ENCODE data around the gene SCAMP5.

The SCAMP5 gene

GRCh38 chr15:75048394-75048793, 53.0 kb downstream of the SCAMP5 start:
- no peak for DNase-seq (ENCODE audit: low spot score)

DNA sequence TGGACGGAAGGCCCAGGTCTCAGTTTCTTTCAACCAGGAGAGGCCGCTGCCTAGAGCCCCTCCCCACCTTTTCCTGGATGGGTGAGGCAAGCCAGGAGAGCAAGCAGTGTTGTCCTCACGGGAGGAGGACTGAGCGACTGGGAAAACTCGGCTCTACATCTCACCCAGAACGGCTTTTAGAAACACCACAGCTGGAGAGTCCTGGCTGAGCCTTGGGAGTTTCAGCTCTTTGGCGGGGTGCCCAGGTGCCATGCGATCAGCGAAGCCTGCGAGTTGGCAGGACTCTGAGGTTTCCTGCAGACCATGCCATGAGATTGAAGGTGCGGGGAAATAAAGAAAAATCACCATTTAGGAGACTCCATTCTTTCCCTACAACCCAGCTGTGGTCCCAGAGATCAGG, 54.0 kb downstream of the SCAMP5 start:
- DNase-seq (ENCODE audit: low spot score), result peak; percentile 54

DNA sequence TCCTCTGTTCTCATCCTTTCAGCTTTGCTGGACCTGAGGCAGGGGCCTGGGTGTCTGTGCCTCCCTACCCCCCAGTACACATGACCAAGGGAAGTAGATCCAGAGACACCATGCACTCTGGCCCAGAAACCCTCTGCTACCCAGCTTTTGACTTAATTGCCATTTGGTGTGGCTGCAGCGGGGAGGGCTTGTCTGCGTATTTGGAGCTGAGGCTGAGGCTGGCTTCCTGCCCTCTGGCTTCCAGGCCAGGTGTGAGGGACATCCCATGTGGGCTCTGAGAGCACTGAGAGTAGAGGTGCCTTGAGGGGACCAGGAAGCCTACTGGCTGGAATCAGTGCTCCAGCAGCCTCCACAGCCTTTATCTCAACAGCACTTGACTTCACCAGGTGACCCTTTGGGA, 54.9 kb downstream of the SCAMP5 start:
- no peak for DNase-seq (ENCODE audit: low spot score)

GRCh38 chr15:75051191-75051608, 55.8 kb downstream of the SCAMP5 start:
- no peak for DNase-seq (ENCODE audit: low spot score)

GRCh38 chr15:75051711-75052110, 56.3 kb downstream of the SCAMP5 start:
- DNase-seq (ENCODE audit: low spot score), result no peak

- DNase-seq (ENCODE audit: low spot score), result no peak
These were observed 57.8 kb downstream of the SCAMP5 start for GRCh38 chr15:75052972-75053747.

GRCh38 chr15:75053748-75054125, 58.4 kb downstream of the SCAMP5 start:
- DNase-seq (ENCODE audit: low spot score), result no peak

GRCh38 chr15:75054172-75054897, 59.0 kb downstream of the SCAMP5 start:
- no peak for DNase-seq (ENCODE audit: low spot score)

- no peak for DNase-seq (ENCODE audit: low spot score)
These were observed 60.7 kb downstream of the SCAMP5 start for GRCh38 chr15:75056036-75056435.

DNA sequence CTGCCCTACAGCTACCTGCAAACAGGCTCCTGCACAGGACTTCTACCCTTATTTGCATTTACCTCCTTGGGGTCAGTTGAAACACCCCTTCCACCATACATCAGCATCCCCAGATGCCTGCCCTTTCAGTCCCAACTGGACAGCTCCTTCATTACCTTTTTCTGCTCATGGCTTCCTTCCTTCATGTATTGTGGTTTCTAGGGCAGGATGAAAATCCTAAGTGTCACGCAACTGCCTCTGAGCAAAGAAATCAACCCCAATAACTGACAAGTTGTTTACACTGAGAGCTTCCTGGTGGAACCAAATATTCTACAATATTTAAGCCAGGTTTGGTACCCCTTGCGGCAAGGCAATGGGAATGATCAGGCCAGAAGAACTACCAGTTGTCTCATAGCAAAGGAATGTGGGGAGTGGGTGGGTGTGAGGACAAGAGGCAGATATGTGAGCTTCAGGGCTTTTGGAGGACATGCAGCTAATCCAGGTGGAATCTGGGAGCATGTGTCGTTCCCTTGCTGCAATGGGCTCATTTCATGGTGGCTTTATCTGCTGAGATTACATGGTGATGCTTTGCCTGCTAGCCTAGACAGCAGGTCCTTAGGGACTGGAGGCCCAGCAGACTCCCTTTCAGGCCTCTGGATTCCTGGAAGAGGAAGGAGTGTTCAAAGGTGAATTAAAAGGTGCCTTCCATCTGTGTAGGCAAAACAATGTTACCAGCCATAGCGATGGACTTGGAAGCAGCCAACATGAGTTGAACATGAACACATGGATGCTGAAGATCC, 63.0 kb downstream of the SCAMP5 start:
- DNase-seq (ENCODE audit: low spot score), result no peak

DNA sequence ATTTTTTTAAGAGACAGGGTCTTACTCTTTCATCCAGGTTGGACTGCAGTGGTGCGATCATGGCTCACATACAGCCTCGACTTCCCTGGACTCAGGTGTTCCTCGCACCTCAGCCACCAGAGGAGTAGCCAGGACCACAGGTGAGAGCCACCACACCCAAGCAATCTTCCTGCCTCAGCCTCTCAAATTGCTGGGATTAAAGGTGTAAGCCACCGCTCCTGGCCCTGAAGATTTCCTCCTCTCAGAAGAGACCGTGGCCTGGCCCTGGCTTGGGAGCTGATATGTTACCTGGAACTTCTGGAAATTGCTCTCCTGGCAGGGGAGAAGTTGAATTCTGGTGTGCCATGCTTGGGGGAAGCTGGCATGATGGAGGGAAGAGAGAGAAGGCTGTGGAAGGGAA, 64.2 kb downstream of the SCAMP5 start:
- no peak for DNase-seq (ENCODE audit: low spot score)

DNA sequence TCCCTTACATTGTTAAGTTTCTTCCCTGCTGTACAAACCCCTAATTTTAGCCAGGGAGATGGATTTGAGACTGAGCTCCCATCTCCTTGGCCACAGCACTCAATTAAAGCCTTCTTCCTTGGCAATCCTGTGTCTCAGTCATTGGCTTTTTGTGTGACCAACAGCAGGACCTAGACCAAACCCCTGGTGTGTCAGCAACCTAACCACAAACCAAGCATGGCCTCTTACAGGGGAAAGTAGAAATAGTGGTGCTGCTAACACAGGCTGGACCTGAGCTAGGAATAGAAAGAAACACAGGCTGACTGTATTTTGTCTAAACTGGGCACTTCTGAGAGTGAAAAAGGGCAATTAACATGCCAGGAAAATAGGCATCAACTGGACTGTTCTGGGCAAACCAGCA, 65.9 kb downstream of the SCAMP5 start:
- no peak for DNase-seq (ENCODE audit: low spot score)

GRCh38 chr15:75062706-75063105, 67.3 kb downstream of the SCAMP5 start:
- DNase-seq (ENCODE audit: low spot score), result no peak

DNA sequence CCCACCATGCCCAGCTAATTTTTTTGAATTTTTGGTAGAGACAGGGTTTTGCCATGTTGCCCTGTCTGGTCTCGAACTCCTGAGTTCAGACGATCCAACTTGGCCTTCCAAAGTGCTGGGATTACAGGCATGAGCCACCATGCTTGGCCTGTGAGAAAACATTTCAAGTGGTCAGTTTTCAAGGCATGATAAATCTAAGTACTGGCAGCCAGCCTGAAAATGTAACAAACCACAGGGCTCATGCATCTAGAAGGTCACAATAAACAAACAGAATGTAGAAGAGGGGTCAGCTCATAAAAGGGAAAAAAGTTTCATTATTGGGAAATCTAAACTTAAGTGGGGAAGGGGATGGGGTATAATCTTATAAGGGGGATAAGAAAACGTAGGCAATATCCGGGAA, 68.0 kb downstream of the SCAMP5 start:
- DNase-seq (ENCODE audit: low spot score), result no peak

- DNase-seq (ENCODE audit: low spot score), result no peak
These were observed 68.5 kb downstream of the SCAMP5 start for GRCh38 chr15:75063889-75064288.

- no peak for DNase-seq (ENCODE audit: low spot score)
These were observed 69.5 kb downstream of the SCAMP5 start for GRCh38 chr15:75064846-75065245.

DNA sequence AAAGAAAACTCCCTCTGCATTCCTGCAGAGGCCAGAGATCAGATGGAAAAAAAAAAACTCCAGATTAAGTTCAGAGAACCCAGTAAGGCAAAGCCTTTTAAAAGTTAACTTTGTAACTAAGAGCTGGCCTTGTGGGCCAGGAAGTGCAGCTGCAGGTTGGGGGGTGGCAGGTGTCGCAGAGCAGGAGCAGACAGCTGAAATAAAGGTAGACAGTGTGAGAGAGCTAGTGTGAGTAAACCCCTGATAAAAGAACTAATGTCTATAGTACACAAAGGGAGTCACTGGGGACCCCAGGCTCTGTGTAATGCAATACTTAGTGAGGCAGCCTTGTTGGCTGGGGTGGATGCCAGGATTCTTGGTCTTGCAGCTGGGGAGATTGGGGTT, 70.1 kb downstream of the SCAMP5 start:
- DNase-seq (ENCODE audit: low spot score), result no peak

DNA sequence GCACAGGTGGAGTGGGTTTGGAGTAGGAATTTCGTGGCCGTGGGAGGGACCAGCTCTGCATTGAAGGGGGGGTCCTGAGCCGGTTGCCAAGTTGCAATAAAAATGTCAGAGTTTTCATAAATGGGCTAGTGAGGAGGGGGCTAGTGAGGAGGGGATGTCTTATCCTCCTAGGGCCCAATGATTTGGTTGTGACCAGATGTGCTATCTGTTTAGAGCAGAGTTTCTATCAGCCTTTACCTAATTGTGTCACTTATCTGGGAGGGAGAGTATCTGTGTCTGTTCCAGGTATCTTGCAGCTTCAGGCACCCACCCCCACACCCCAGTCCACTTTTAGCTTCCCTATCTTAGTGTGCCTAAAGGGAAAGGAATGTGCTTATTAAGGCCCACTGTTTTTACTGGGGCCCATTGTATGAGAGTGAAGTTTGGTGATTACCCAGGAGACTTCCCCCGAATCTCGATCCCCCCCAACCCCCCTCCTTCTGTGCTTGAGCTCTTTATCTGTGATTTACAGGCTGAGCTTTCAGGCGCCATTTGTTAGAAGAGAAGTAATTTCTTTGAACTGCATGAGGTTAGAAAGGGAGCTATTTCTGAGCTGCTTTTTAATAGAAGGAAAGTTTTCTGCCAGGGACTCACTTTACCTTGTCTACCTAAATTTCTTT, 70.6 kb downstream of the SCAMP5 start:
- no peak for DNase-seq (ENCODE audit: low spot score)

- no peak for DNase-seq (ENCODE audit: low spot score)
These were observed 71.9 kb downstream of the SCAMP5 start for GRCh38 chr15:75067123-75067830.

DNA sequence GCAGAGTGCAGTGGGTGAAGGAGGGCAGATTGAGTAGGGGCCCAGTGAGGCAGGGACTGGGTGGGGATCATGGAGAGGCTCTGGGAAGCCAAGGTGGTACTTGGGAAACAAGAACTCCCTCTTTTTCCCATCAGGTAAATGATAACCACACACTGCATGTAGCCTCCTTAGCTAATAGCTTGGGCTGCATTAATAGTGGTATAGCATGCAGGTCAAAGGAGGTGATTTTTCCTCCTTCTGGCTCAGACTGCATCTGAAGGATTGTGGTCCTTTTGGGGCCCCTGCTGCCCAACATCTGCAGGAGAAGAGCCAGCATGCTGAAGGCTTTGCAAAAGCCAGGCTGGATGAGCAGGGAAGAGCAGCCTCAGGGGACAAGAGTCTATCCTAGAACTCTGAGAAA, 73.4 kb downstream of the SCAMP5 start:
- DNase-seq (ENCODE audit: low spot score), result no peak

GRCh38 chr15:75069301-75069925, 74.0 kb downstream of the SCAMP5 start:
- DNase-seq (ENCODE audit: low spot score), result no peak
